HG03442 (cell line): Measurements from ENCODE around the gene SLC38A3.
"Not testable (repeated sequence)": the region's sequence is repeated elsewhere in the genome, so short reads cannot be mapped to it uniquely, and the experiment has no call there.

Source experiments
- ATAC-seq: cut with Tn5 transposase; IDR thresholded peaks from one replicate; pipeline ENCODE4 v1.9.1; 2021; ENCODE audit warnings: mild to moderate bottlenecking, moderate library complexity; ENCODE audit not compliant: unreplicated experiment

The SLC38A3 gene

GRCh38 chr3:50230104-50230793 lies 25.2 kb downstream of the SLC38A3 start:
- ATAC-seq = no peak

GRCh38 chr3:50230794-50231125 lies 25.7 kb downstream of the SLC38A3 start:
- ATAC-seq = no peak

- no peak for ATAC-seq
Observed at GRCh38 chr3:50231581-50231980, 26.5 kb downstream of the SLC38A3 start.

GRCh38 chr3:50232303-50232702 lies 27.2 kb downstream of the SLC38A3 start:
- no peak for ATAC-seq

GRCh38 chr3:50233176-50233575 lies 28.1 kb downstream of the SLC38A3 start:
- ATAC-seq = no peak

- ATAC-seq = peak; percentile 89
Observed at GRCh38 chr3:50235716-50236483, 30.8 kb downstream of the SLC38A3 start, which contains the start of gene GNAI2. Gene GNAI2 (plus strand): TSS chr3:50236204. CDS start chr3:50236336, 132 bp downstream.

- no peak for ATAC-seq
Observed at GRCh38 chr3:50236484-50237132, 31.5 kb downstream of the SLC38A3 start.

- ATAC-seq = no peak
Observed at GRCh38 chr3:50237133-50237651, 32.1 kb downstream of the SLC38A3 start.

- ATAC-seq = peak; percentile 31
Observed at GRCh38 chr3:50237754-50238548, 32.9 kb downstream of the SLC38A3 start.

- ATAC-seq = no peak
Observed at GRCh38 chr3:50238549-50239026, 33.5 kb downstream of the SLC38A3 start.

- no peak for ATAC-seq
Observed at GRCh38 chr3:50239649-50240048, 34.6 kb downstream of the SLC38A3 start.

GRCh38 chr3:50241163-50241562 lies 36.1 kb downstream of the SLC38A3 start:
- no peak for ATAC-seq

GRCh38 chr3:50241713-50242380 lies 36.8 kb downstream of the SLC38A3 start:
- no peak for ATAC-seq

GRCh38 chr3:50242381-50242770 lies 37.3 kb downstream of the SLC38A3 start:
- ATAC-seq = no peak

- no peak for ATAC-seq
Observed at GRCh38 chr3:50242851-50243542, 37.9 kb downstream of the SLC38A3 start.

- no peak for ATAC-seq
Observed at GRCh38 chr3:50243543-50243895, 38.4 kb downstream of the SLC38A3 start.

GRCh38 chr3:50244813-50245212 lies 39.7 kb downstream of the SLC38A3 start:
- ATAC-seq = not testable (repeated sequence)

- ATAC-seq = no peak
Observed at GRCh38 chr3:50245251-50245745, 40.2 kb downstream of the SLC38A3 start.

GRCh38 chr3:50245831-50246516 lies 40.9 kb downstream of the SLC38A3 start:
- peak; percentile 46 for ATAC-seq
